Lung (tissue), 12 donors: ENCODE results near the gene LRPAP1. TPM values are rescaled to one million over a fixed set of nuclear protein-coding genes. Genes with fewer than 3 reads are reported as not detected.

Experiments
- ATAC-seq: fragments of 200-7000 bp; cut with Tn5 transposase; one replicate; pipeline ENCODE4 v1.9.1; 2020; ENCODE audit warnings: moderate number of reproducible peaks; ENCODE audit not compliant: insufficient read depth, low FRiP score
- DNase-seq, 3 donors: peaks; one replicate each; pipeline ENCODE4 v3.0.0-alpha.2; 2013 to 2017
- H3K27ac ChIP-seq, 2 donors: one replicate each; pipeline ENCODE4 v1.5.1; 2013; ENCODE audit warnings: mild to moderate bottlenecking in 2 of 2, moderate library complexity in 2 of 2, control low read depth in 1 of 2, inconsistent platforms in 1 of 2, low read depth in 1 of 2, low read length in 1 of 2
- H3K27me3 ChIP-seq, 3 donors: one replicate each; pipeline ENCODE4 v1.5.1; 2013; ENCODE audit warnings: low read length in 2 of 3; ENCODE audit not compliant: control insufficient read depth in 3 of 3, insufficient read depth in 3 of 3
- H3K36me3 ChIP-seq, 4 donors: one replicate each; pipeline ENCODE4 v1.5.1; 2013; ENCODE audit warnings: low read length in 4 of 4, mild to moderate bottlenecking in 1 of 4, moderate library complexity in 1 of 4; ENCODE audit not compliant: control insufficient read depth in 4 of 4, insufficient read depth in 4 of 4
- H3K4me1 ChIP-seq, 5 donors: one replicate each; pipeline ENCODE4 v1.5.1; 2013; ENCODE audit warnings: low read length in 5 of 5, mild to moderate bottlenecking in 2 of 5, moderate library complexity in 1 of 5; ENCODE audit not compliant: control insufficient read depth in 5 of 5, insufficient read depth in 5 of 5
- H3K4me3 ChIP-seq: one replicate; pipeline ENCODE4 v1.5.1; 2013; ENCODE audit warnings: mild to moderate bottlenecking, control low read depth, moderate library complexity
- H3K9ac ChIP-seq, 2 donors: one replicate each; pipeline ENCODE4 v1.5.1; 2013; ENCODE audit warnings: low read length in 2 of 2, control low read depth in 1 of 2; ENCODE audit not compliant: insufficient read depth in 1 of 2
- H3K9me3 ChIP-seq, 4 donors: one replicate each; pipeline ENCODE4 v1.5.1; 2013; ENCODE audit warnings: low read length in 3 of 4, mild to moderate bottlenecking in 1 of 4, moderate library complexity in 1 of 4; ENCODE audit not compliant: control insufficient read depth in 4 of 4, insufficient read depth in 3 of 4
- CTCF ChIP-seq: IDR thresholded peaks from 2 replicates; pipeline ENCODE4 v1.5.1; 2012; ENCODE audit warnings: mild to moderate bottlenecking; ENCODE audit errors: control extremely low read depth, extremely low read depth
- WGBS, 2 donors: extraction: QIAGEN DNeasy Blood & Tissue Kit; methylation state at CpG; one replicate each; pipeline ENCODE4 v1.1.7; 2013; 5-methylcytosine and 5-hydroxymethylcytosine counted together
- polyA plus RNA-seq, 2 donors: library from polyadenylated mRNA; stranded (reverse); fragments of 200-250 nt; gene quantifications; one replicate each; pipeline ENCODE4 v1.2.1, GENCODE V29; 2013
- total RNA-seq, 2 donors: library from RNA; depleted of rRNA in 1 of 2; stranded (reverse); fragments of >200 nt in 1 of 2; gene quantifications; one replicate each; pipeline ENCODE4 v1.2.1, GENCODE V29; 2014 to 2021
- donor health status: control.
- donor health status: control.
- donor health status: Bipolar disorder and iron deficiency.
- donor health status: healthy.
- donor health status: DM: yes; HTN: yes; CAD: no.

The LRPAP1 gene
- total and polyA plus RNA-seq, 4 donors, result 46.1 to 289 (median 208) TPM

- no peaks in the 10 kb centered on the region for H3K9me3 ChIP-seq
- H3K36me3 ChIP-seq, result no peaks in the 10 kb centered on the region
- H3K4me3 ChIP-seq, result no peak overlapping the region
- DNase-seq (no peak), ATAC-seq (no peak)
- 79% methylated on average over 16 to 22 of the region's 22 CpGs for WGBS, 2 donors
- H3K27ac ChIP-seq, result no peak overlapping the region
- no peak for TF ChIP-seq CTCF
- H3K27me3 ChIP-seq, result no peaks in the 10 kb centered on the region
- H3K4me1 ChIP-seq, result peaks cover 0 to under 1% (median 0%) of the 10 kb centered on the region in 5 donors
- H3K9ac ChIP-seq, result no peak overlapping the region
Measured at GRCh38 chr4:3475713-3476260, 56.4 kb downstream of the LRPAP1 start.

DNA sequence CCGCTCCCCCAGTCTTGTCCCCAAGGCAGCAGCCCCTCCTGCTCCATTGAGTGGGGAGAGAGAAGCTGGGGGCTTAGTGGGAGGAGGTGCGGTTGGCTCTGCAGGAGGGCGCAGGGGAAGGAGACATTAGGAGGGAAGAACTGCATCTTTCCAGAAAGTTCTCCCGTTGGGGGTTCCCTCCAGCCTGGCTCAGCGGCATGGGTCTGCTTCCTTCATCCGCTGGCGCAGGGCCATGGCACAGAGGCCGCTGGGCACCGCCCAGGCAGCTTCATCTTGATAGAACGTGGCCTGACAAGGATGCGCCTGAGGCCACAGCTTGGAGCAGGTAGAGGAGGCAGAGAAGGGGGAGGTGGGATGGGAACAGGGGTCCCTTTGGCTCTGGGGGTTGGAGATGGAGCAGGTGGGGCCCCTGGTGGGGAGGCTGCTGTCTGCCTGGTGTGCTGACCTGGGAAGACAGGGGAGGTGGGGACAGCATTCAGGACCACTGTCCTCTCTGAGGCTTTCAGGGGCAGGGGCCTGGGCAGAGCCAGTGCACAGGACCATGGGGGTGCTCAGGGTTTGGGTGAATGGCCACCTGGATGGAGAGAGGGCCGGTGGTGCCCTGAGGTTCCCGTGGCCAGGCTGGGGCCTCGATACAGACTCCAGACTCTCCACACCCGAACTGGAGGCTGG, 57.0 kb downstream of the LRPAP1 start:
- no peak overlapping the region for H3K27ac ChIP-seq
- no peak for ATAC-seq
- WGBS, 2 donors, result 75 to 83% methylated on average over 14 to 15 of the region's 15 CpGs
- no peak for TF ChIP-seq CTCF
- DNase-seq, result no peak
- H3K9me3 ChIP-seq, result no peaks in the 10 kb centered on the region
- no peaks in the 10 kb centered on the region for H3K27me3 ChIP-seq
- no peak overlapping the region for H3K9ac ChIP-seq
- H3K4me3 ChIP-seq, result no peak overlapping the region
- H3K4me1 ChIP-seq, result no peaks in the 10 kb centered on the region
- H3K36me3 ChIP-seq, result no peaks in the 10 kb centered on the region

DNA sequence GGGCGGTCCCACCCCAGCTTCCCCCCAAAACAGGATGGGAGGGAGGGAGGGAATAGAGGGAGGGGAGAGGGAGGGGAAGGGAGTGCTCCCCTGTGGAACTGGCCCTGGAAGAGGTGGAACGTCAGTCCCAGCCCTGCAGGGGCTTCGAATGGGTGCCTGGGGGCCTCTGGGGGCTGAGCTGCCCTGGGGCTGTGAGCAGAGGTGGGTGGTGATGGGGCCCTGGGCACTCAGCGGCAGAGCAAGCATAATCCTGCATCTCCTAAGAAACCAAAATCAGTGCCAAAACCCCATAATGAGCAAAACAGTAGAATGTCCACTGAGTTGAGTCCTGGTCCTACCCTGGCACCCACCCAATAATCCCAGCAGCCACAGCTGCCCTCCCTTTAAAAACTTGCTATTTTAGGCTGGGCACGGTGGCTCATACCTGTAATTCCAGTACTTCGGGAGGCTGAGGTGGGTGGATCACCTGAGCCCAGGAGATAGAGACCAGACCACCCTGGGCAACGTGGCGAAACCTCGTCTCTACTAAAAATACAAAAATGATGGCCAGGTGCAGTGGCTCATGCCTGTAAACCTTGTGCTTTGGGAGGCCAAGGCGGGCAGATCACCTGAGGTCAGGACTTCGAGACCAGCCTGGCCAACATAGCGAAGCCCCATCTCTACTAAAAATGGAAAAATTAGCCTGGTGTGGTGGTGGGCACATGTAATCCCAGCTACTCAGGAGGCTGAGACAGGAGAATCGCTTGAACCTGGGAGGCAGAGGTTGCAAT, 58.0 kb downstream of the LRPAP1 start:
- Histone ChIP-seq H3K9me3 (no peaks in the 10 kb centered on the region), H3K9ac (no peak overlapping the region), H3K36me3 (no peaks in the 10 kb centered on the region), H3K27me3 (no peaks in the 10 kb centered on the region), H3K27ac (no peak overlapping the region), H3K4me1 (no peaks in the 10 kb centered on the region), H3K4me3 (no peak overlapping the region)
- DNase-seq (no peak), ATAC-seq (no peak)
- WGBS, 2 donors, result 83 to 91% methylated on average over 13 of the region's 13 CpGs
- no peak for TF ChIP-seq CTCF
